OCI-LY3 (cell line): ENCODE results near the gene TRAF6.

Experiments used
- H2AFZ ChIP-seq: fragments of 200-600, 300-600 bp; shearing (Covaris generic); 2 replicates; pipeline ENCODE4 v1.6.0; 2014; ENCODE audit warnings: antibody characterized with exemption, low read depth, low read length
- H3K27ac ChIP-seq: fragments of 200-600, 300-600 bp; sonication (generic); 2 replicates; pipeline ENCODE4 v1.5.1; 2014; ENCODE audit warnings: mild to moderate bottlenecking, low read length, moderate library complexity, mixed read lengths
- H3K27me3 ChIP-seq: fragments of 200-600, 300-600 bp; sonication (generic); 2 replicates; pipeline ENCODE4 v1.6.1; 2014; ENCODE audit warnings: low read depth, low read length, mixed read lengths
- H3K36me3 ChIP-seq: fragments of 200-600, 300-600 bp; sonication (generic); replicated peaks from 2 replicates; pipeline ENCODE3; 2014; ENCODE audit warnings: low read depth, low read length, mixed read lengths
- H3K4me1 ChIP-seq: fragments of 300-600, 200-600 bp; sonication (generic); 2 replicates; pipeline ENCODE4 v1.6.1; 2014; ENCODE audit warnings: low read length, mixed read lengths
- H3K4me2 ChIP-seq: fragments of 200-600, 300-600 bp; sonication (generic); 2 replicates; pipeline ENCODE4 v1.6.1; 2014; ENCODE audit warnings: low read length, mixed read lengths
- H3K4me3 ChIP-seq: fragments of 300-600, 200-600 bp; sonication (generic); 2 replicates; pipeline ENCODE4 v1.5.1; 2014; ENCODE audit warnings: antibody characterized with exemption, mild to moderate bottlenecking, low read length, moderate library complexity
- H3K79me2 ChIP-seq: fragments of 300-600, 200-600 bp; shearing (Covaris generic); 2 replicates; pipeline ENCODE4 v1.6.1; 2014; ENCODE audit warnings: mild to moderate bottlenecking, low read length, mixed read lengths
- H3K9ac ChIP-seq: fragments of 300-600, 200-600 bp; shearing (Covaris generic); 2 replicates; pipeline ENCODE4 v1.6.0; 2014; ENCODE audit warnings: mild to moderate bottlenecking, low read length, moderate library complexity
- H3K9me3 ChIP-seq: fragments of 200-600, 300-600 bp; shearing (Covaris generic); 2 replicates; pipeline ENCODE4 v1.6.1; 2014; ENCODE audit warnings: low read length, mixed read lengths; ENCODE audit not compliant: insufficient read depth
- H4K20me1 ChIP-seq: fragments of 200-600, 300-600 bp; sonication (generic); 2 replicates; pipeline ENCODE4 v1.6.1; 2016; ENCODE audit warnings: low read length, mixed read lengths; ENCODE audit not compliant: insufficient read depth
- CTCF ChIP-seq: fragments of 200-600, 300-600 bp; sonication (generic); IDR thresholded peaks from 2 replicates; pipeline ENCODE4 v1.5.1; 2014; ENCODE audit warnings: antibody characterized with exemption, low read length, low read depth
- EZH2phosphoT487 ChIP-seq: fragments of 200-600 bp; shearing (Covaris generic); IDR thresholded peaks from 2 replicates; pipeline ENCODE4 v1.6.1; 2018; ENCODE audit warnings: antibody characterized with exemption, mixed run types, low read depth

TRAF6 gene

GRCh38 chr11:36454551-36454940 lies 55.5 kb downstream of the TRAF6 start:
- TF ChIP-seq EZH2phosphoT487 (no peak), CTCF (no peak)
- H3K9me3 ChIP-seq: no peaks in the 10 kb centered on the region
- H3K27ac ChIP-seq: no peak overlapping the region
- no peaks in the 10 kb centered on the region for H3K79me2 ChIP-seq
- no peaks in the 10 kb centered on the region for H4K20me1 ChIP-seq
- no peak overlapping the region for H2AFZ ChIP-seq
- no peak overlapping the region for H3K9ac ChIP-seq
- H3K36me3 ChIP-seq: no peaks in the 10 kb centered on the region
- H3K27me3 ChIP-seq: no peaks in the 10 kb centered on the region
- H3K4me2 ChIP-seq: no peak overlapping the region
- no peak overlapping the region for H3K4me3 ChIP-seq
- H3K4me1 ChIP-seq: peaks cover 20% of the 10 kb centered on the region

GRCh38 chr11:36453678-36454077 lies 56.4 kb downstream of the TRAF6 start:
- Histone ChIP-seq H3K27me3 (no peaks in the 10 kb centered on the region), H3K4me3 (no peak overlapping the region), H3K79me2 (no peaks in the 10 kb centered on the region), H3K4me2 (peak overlapping the region; percentile 8; the same call in 1 of the 2 replicates), H3K9ac (no peak overlapping the region), H3K27ac (no peak overlapping the region), H4K20me1 (no peaks in the 10 kb centered on the region), H2AFZ (no peak overlapping the region), H3K9me3 (no peaks in the 10 kb centered on the region), H3K36me3 (no peaks in the 10 kb centered on the region), H3K4me1 (peaks cover 21% of the 10 kb centered on the region)
- TF ChIP-seq EZH2phosphoT487 (no peak), CTCF (no peak)

- Histone ChIP-seq H3K9ac (no peak overlapping the region), H3K79me2 (no peaks in the 10 kb centered on the region), H3K4me1 (peaks cover 21% of the 10 kb centered on the region), H3K27me3 (no peaks in the 10 kb centered on the region), H3K9me3 (no peaks in the 10 kb centered on the region), H3K36me3 (no peaks in the 10 kb centered on the region), H2AFZ (no peak overlapping the region), H4K20me1 (no peaks in the 10 kb centered on the region), H3K4me3 (no peak overlapping the region), H3K4me2 (no peak overlapping the region), H3K27ac (no peak overlapping the region)
- TF ChIP-seq CTCF: no peak
- TF ChIP-seq EZH2phosphoT487: no peak
Measured at GRCh38 chr11:36452961-36453360, 57.1 kb downstream of the TRAF6 start.

- Histone ChIP-seq H3K4me1 (peaks cover 21% of the 10 kb centered on the region), H3K9ac (no peak overlapping the region), H4K20me1 (no peaks in the 10 kb centered on the region), H3K36me3 (no peaks in the 10 kb centered on the region), H2AFZ (no peak overlapping the region), H3K4me2 (no peak overlapping the region), H3K27ac (no peak overlapping the region), H3K9me3 (no peaks in the 10 kb centered on the region), H3K4me3 (no peak overlapping the region), H3K79me2 (no peaks in the 10 kb centered on the region), H3K27me3 (no peaks in the 10 kb centered on the region)
- TF ChIP-seq CTCF: no peak
- no peak for TF ChIP-seq EZH2phosphoT487
Measured at GRCh38 chr11:36452236-36452940, 57.7 kb downstream of the TRAF6 start.
